PFSK-1 (cell line): ENCODE measurements around the gene CAPN5.

Experiments used
- FOXP2 ChIP-seq: optimal IDR thresholded peaks from 2 replicates; pipeline ENCODE3; 2011; ENCODE audit warnings: borderline replicate concordance, control low read depth, inconsistent platforms; ENCODE audit not compliant: insufficient read depth; ENCODE audit errors: extremely low read length, extremely low read depth
- POLR2AphosphoS5 ChIP-seq: IDR thresholded peaks from 2 replicates; pipeline ENCODE4 v1.6.1; 2012; ENCODE audit warnings: low read depth, mild to moderate bottlenecking, control low read depth, low read length, moderate library complexity
- REST ChIP-seq, 2 experiments: IDR thresholded peaks; 2 replicates each; pipeline versions ENCODE4 v1.6.1 to v1.8.0; 2011 to 2012; ENCODE audit warnings: low read depth in 2 of 2, low read length in 2 of 2, control low read depth in 1 of 2, inconsistent platforms in 1 of 2, mild to moderate bottlenecking in 1 of 2, moderate library complexity in 1 of 2; ENCODE audit not compliant: insufficient read depth in 1 of 2
- TAF1 ChIP-seq: IDR thresholded peaks from 2 replicates; pipeline ENCODE4 v1.6.1; 2012; ENCODE audit warnings: low read length, control low read depth, borderline replicate concordance; ENCODE audit not compliant: insufficient read depth

DNA sequence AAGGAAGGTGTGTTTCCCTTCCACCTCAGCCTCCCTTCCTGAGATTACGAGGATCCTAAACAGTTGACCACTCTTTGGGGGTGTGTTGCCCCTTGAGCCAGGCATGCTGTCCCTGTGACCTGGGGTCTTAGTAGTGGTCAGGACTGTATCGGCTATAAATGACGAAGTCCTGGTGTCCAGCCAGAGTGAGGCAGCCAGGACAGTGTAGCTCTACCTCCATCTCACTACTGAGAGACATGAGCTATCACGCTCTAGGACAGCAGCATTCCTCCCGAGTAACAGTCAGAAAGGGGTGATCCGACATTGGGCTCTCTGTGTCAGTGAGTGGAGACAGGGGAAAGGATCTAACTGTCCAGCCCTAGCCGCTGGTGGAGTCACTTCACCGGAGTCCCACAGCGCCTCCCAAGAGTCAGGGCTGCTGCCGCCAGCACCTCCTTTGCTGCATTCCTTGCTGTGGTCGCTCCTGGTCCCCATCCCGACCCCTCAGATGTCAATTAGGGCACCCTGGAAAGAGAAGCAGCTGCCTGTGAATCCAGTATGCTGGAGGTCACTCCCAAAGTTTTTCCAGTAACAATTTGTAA, 35.8 kb upstream of the CAPN5 start:
- TF ChIP-seq FOXP2 (no peak), POLR2AphosphoS5 (no peak), REST (IDR thresholded peaks at IDR 0.05; ENCODE audit: insufficient read depth in 1 of 2, low read depth in 2 of 2, low read length in 2 of 2) (no peak), TAF1 (no peak)
